ENCODE results near the gene KLF16.

Gene KLF16

DNA sequence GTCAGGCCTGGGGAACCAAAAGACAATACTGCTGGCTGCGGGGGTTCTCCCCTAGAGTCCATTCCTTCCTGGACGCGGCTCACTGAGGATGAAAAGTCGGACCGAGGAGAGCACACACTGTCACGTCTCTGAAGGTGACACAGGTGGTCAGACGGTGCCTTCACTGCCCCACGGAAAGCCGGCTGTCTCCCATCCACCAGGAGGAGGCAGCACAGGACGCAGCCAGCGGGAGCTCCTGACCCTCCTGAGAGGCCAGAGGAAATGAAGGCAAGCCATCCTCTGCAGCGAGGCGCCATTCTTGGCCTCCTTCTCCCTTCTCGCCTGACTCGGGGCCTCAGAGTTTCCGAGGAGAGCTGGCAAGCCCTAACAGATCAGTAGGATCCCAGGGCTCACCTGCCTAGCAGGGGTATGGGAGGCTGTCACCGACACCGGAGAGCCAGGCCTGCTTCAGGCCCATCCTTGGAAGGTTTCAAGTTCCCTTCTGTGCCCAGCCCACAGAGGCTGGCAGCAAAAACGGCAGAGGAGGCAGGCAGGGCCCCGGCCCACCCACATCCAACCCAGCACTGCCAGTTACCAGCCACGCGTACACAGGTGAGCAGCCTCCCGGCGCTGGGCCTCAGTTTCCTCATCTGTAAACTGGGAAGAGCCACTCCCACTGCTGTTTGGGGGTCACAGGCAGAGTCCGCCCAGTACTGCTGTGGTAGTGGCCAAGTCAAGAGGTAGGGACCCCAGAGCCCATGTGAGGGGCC lies 19.6 kb downstream of the KLF16 start:
- DNase-seq (ENCODE audit: low read depth in 2 of 2, low spot score in 1 of 2): no peak

DNA sequence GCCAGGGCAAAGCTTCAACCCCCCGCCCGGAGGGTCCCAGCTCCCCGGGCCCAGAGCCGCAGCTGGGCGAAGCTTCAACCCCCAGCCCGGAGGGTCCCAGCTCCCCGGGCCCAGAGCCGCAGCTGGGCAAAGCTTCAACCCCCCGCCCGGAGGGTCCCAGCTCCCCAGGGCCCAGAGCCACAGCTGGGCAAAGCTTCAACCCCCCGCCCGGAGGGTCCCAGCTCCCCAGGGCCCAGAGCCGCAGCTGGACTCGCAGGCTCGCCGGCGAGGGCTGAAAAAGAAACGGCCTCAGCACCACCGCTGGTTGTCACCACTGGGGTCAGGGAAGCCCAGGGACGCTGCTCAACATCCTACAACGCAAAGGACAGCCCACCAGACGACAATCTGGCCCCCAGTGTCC lies 20.3 kb downstream of the KLF16 start:
- no peak for DNase-seq (ENCODE audit: low read depth in 2 of 2, low spot score in 1 of 2)

DNA sequence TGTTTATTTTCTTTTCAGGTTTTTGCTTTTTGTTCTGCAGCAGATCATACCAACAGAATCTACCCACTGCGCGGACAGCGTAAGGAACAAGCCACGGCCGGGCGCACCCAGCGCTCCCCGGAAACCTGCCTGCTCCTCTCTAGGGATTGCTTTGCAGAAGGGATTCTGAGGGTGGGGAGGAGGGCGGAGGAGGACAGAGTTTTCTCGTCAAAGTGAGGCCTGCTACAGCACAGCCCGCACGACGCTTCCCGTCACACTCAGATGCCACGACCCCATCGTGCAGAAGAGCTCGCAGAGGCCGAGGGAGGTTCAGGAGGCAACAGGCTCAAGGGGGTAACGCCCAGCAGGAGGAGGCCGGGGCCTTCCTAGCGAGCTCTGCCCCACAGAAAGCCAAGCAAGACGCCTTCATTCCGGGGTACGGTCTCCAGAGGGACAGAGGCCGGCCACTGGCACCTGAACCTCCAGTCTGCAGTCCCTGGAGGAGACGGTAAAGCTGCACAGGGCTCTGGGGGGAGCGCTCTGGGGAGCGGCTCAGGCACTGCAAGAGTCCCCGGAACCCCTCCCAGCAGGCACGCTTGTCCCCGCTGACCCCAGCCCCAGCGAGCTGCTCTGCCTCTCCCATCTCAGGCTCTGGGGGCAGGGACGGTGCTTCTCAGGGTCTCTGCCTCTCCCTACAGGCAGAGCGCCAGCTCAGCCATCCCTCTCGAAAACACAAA lies 22.0 kb downstream of the KLF16 start:
- DNase-seq (ENCODE audit: low read depth in 2 of 2, low spot score in 1 of 2): no peak

DNA sequence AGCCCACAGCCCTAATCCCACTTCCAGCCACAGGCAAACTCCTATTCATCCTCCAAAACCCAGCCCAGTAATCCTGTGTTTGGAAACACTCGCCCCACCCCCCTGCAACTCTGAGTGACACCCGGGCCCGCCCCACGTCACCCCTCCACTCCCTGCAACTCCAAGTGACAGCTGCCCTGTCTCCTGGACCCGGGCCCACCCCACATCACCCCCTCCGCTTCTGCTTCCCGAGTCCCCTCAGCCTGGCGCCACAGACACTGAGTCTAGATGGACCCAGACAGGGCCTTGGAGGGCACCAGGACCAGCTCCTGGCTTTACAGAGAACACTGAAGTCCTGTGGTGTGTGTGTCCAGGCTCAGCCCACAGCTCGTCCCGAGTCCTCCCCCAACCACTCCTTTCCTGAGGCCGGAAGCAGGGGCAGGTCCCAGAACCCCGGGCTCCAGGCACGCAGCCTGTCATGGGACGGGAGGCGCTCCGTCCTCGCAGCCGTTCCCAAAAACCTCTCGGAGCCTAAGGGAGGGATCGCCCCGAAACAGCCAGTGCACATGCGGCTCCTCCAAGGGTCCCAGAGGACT lies 22.8 kb downstream of the KLF16 start:
- no peak for DNase-seq (ENCODE audit: low read depth in 2 of 2, low spot score in 1 of 2)

DNA sequence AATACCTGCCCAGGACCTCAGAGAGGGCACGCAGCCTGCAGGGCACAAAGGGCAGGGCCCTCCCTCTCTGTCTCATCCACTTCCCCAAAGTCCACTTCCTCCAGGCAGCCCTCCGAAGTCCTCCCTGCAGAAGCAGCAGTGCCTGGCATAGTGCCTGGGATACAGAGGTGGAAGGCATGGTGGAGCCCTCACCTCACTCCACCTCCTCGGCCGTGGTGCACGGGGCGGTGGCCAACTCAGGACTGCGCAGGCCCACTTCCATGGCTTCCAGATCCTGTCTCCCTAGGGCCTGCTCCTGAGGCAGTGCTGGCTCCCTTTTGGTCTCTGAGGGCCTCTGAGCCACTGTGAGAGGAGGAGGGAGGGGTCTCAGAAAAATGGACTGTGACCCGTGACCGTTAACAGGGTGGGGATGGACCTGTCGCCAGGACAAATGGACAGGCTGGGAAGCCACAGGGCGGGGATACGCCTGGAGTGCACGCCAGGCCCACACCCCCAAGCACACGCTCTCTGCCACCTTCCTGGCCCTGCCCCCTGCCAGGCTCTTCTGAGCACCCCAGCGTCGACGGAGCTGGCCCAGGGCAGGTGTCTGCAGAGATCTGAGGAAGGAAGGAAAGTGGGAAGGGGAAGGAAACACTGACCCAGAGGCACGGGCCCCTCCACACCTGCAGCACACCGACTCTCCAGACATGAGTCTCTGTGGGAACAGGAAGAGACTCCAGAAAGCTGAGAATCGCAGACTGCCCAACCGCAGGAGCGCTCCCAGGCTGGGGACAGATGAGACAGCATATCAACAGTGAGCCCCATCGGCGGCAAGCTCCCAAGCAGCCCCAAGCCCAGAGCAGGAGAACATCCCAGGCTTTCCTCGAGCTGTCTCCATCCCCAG lies 23.5 kb downstream of the KLF16 start:
- no peak for DNase-seq (ENCODE audit: low read depth in 2 of 2, low spot score in 1 of 2)

DNA sequence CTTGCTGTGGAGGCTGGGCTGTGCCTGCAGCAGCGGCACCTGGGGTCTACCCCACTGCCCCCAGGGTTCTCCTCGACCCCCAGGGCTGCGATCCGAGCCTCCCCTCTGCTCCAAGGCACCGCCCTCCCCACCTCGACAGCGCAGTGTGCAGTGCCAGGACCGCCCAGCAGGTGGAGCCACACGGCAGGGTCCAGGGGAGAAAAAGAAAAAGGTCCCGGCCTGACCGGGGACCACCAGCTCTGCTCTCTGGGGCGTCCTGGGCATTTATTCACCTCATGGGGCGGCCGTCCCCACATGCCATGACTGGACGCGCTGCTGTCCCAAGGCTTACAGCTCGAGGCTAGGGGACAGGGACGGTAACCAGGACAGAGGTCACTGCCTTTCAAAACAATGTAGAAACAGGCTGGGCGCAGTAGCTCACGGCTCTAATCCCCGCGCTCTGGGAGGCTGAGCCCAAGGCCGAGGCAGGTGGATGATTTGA lies 25.7 kb downstream of the KLF16 start:
- no peak for DNase-seq (ENCODE audit: low read depth in 2 of 2, low spot score in 1 of 2)

DNA sequence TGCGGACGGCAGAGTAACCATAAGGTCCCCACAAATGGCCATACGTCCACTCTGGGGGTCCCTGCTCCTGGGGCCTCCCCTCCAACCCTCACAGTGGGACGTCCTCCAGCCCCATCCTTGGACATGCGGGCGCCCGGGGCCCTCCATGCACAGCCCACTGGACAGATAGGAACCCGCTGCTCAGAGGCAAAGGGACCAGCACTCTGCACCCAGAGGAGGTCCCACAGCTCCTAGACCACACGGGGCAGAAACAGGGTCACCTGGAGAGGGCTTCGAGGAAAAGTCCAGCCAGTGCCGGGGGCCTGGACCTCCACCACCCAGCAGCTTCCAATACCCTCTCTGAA lies 26.2 kb downstream of the KLF16 start:
- DNase-seq (ENCODE audit: low read depth in 2 of 2, low spot score in 1 of 2): no peak

DNA sequence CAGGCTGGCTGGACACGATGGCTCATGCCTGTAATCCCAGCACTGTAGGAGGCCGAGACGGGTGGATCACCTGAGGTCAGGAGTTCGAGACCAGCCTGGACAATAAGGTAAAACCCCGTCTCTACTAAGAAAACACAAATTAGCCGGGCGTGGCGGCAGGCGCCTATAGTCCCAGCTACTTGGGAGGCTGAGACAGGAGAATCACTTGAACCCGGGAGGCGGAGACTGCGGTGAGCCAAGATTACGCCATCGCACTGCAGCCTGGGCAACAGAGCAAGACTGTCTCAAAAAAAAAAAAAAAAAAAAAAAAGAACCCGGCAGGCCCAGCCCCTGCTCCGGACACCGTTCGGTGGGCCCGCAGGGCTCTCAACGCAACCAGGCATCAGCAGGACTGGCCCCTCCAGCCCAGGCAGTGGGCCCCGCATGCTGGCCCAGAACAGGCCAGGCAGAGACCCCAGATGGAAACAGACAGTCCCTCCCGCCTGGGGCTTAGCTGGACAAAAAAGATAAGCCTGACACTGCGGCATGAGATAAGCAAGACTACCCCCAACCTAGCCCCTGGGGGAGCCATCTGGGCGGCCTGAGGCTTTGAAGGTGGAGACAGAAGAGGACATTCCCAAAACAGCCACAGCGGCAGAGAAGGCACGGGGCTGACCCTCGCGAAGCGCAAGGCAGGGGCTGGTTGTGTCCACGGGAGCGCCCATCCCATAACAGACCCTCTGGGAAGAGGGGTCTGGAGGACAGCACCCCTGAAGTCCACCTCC lies 26.7 kb downstream of the KLF16 start:
- DNase-seq (ENCODE audit: low read depth in 2 of 2, low spot score in 1 of 2): no peak

DNA sequence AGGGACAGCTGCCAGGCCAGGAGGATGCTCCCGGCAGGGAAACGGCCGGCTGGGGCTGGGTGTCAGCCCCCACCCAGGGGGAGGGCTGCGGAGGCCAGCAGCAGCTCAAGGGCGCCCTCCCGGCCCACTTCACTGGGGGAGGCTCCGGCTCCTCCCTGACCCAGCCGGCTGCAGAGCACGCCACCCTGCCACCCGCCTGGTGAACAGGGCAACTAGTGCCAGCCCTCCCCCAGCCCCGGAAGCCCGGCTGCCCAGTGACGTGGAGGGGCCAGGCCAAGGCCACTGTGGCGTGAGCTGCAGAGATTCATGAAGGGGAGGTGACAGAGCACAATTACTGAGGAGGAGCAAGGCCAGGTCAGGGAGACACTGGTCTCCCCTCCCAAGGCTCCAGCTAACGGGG lies 29.8 kb downstream of the KLF16 start:
- DNase-seq (ENCODE audit: low read depth in 2 of 2, low spot score in 1 of 2): no peak

DNA sequence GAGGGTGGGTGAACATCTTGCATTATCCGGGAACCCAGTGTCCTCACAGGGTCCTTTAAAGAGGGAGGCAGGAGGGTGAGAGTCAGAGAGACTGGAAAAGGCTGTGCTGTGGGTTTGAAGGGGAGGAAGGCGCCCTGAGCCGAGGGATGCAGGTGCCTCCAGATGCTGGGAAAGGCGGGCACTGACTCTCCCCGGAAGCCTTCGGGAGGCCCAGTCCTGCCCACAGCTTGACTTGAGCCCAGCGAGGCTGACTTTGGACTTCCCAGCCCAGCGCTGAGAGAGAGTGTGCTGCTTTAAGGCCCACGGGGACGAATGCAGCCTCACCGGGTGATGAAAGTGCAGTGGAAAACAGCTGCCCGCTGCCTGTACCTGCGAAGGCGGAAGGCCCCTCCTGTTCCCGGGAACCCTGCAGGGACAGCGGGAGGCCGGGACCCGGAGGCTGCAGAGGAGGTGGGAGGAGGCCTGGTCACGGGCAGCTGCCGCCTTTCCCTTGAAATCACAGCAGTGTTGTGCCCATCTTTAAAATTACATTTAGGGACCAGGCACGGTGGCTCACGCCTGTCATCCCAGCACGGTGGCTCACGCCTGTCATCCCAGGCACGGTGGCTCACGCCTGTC lies 31.2 kb downstream of the KLF16 start:
- no peak for DNase-seq (ENCODE audit: low read depth in 2 of 2, low spot score in 1 of 2)

DNA sequence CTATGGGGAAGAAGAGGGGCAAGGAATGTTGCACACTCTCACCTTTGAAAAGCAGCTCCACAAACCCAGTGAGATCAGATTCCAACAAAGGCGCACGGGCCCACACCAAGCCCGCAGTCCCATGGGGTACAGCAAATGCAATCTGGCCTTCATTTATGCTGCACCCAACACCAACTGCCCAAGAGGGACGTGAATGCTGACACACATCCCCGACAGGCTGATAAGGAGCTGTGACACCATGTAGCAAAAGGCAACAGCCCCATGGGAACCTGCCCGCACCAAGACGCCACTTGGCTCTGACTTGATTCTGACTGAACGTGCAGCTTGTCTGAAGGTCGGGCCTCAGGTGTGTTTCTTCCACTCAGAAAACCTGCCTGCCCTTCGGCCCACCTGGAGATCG lies 32.4 kb downstream of the KLF16 start:
- no peak for DNase-seq (ENCODE audit: low read depth in 2 of 2, low spot score in 1 of 2)

DNA sequence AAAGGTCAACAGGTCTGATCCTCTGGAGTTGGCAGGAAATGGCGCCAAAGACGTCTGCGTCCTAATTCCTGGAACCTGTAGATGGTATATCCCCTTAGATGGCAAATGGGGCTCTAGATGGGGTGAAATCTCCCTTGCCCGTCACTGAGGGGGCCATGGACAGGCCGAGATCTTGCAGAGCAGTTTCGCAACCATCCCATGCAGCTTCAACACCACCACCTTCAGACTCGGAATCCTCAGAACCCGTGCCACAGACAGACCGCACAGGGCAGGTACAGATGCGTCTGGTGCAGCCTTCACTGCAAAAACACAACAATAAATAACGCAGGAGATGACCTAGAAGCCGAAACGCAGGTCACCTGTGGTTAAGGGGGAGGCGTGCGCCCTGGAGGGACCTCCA lies 32.8 kb downstream of the KLF16 start:
- no peak for DNase-seq (ENCODE audit: low read depth in 2 of 2, low spot score in 1 of 2)

DNA sequence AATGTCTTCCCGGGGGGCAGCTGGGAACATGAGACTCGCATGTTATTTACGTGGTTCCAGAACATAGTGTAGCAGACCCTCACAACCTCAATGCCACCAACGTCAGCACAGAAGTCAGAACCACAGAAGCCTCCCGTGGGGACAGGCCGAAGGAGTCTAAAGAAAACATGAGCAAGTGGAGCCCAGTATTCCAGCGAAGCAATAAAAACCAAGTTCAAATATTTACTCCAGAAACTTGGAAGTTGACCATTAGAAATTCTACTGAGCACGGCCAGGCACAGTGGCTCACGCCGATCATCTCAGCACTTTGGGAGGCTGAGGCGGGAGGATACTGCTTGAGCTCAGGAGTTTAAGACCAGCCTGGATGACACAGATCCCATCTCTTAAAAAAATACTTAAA lies 33.4 kb downstream of the KLF16 start:
- DNase-seq (ENCODE audit: low read depth in 2 of 2, low spot score in 1 of 2): no peak

DNA sequence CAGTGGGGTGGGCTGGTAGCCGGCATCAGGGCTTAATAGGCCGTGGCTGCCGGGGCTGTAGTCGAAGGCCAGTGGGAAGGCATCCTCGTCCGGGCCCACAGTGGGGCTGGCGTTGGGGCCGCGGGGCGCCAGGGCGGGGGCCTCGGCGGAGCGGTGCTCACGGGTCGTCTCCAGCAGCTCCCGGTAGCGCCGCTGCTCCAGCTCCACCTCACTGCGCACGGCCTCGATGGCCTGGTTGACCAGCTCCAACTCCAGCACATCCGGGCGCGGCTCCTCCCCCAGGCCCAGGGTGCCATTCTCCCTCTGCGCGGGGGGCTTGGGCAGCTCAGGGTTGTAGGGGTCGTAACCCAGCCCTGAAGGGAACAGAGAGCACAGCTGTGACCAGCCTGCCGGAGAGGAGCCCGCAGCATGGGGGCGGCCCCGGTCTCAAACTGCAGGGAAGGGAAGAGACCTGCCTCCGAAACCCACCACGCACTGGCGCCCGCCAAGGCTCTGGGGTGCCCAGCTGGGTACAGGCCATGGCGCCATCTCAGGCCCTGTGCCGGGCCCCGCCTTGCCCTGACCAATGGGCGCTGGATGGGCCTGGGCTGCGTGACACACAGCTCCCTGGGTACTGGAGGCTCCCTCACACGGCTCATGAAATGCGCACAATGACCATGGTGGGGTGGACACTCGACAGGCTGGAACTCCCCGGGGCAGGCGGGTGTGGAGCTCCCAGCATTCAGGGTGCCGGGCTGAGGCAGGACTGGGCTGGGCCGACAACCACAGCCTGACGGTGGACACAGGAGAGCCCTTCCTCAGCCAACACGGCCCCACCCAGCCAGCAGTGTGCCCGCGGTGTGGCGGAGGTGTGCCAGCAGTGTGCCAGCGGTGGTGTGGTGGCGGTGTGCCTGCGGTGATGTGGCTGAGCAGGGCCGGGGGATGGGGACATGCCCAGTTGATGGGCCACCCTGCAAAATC lies 34.8 kb downstream of the KLF16 start:
- DNase-seq (ENCODE audit: low read depth in 2 of 2, low spot score in 1 of 2): no peak

DNA sequence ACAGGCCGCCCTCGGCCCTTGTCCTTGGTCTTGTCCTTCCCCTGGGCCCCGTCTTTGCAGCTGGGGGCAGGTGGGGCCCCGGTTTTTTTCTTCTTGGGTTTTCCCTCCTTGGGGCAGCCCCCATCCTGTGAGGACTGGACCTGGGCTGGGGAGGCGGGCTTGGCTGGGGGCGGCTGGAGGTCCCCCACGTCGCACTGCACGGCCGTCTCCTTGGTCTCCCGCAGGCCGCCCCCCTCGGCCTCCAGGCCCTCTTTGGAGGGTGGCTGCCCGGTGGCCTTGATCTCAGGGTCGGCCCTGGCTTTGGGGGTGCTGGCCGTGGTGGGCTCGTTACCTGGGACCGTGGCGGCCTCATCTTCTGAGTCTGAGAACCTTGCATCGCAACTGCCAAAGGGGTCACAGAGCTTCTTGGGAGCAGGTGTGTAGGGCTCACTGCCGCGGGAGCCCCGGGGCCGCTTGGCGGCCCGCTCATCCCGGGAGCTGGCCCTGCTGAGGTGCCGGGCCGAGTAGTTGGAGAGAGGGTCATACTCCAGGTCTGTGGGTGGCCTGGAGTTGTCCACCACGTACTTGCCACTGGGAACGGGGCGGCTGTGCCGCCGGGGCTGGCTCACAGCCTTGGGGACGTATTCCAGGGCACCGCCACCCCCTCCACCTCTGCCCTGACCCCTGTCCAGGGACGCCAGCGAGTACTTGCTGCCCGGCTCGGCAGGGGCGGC lies 35.7 kb downstream of the KLF16 start:
- DNase-seq (ENCODE audit: low read depth in 2 of 2, low spot score in 1 of 2): no peak

DNA sequence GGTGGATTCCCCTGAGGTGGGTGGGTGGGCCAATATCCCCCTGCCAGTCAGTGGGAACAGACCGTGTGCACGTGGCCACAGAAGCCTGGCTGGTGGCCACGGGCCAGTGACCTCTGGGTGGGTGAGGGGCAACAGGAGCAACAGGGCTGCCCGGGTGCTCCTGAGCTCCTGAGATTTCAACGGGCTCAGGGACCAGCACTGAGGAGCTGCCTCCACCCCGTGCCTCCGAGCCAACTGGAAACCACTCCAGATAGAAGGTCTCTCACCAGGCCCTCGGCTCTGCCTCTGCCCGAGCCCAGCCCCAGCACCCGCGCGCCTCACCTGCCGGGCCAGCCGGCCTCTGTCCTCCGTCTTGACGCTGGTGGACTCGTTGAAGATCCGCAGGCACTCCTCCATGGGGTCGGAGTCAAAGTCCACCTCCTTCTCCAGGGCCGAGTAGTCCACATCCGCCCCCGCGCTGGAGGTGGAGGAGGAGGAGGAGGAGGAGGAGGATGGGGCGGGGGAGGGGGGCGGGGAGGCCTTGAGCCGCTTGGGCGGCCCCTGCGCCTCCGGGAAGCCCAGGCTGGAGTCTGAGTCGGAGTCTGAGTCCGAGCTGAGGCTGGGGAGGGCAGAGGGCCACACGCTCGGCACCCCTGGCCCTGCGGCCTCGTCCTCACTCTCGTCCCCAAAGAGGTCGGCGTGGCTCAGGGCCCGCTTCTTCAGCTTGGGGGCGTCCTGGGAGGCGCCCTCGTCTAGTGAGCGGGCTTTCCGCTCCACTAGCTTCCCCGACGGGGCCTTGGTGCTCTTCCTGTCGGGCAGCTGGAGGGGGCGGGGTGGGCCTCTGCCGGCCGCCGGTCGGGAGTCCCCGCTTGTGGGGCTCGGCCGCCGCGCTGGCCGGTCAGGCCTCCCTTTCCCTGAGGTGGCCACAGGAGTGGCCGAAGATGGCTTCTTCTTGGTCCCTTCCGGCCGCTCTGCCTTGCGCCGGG lies 36.5 kb downstream of the KLF16 start:
- DNase-seq (ENCODE audit: low read depth in 2 of 2, low spot score in 1 of 2): no peak

DNA sequence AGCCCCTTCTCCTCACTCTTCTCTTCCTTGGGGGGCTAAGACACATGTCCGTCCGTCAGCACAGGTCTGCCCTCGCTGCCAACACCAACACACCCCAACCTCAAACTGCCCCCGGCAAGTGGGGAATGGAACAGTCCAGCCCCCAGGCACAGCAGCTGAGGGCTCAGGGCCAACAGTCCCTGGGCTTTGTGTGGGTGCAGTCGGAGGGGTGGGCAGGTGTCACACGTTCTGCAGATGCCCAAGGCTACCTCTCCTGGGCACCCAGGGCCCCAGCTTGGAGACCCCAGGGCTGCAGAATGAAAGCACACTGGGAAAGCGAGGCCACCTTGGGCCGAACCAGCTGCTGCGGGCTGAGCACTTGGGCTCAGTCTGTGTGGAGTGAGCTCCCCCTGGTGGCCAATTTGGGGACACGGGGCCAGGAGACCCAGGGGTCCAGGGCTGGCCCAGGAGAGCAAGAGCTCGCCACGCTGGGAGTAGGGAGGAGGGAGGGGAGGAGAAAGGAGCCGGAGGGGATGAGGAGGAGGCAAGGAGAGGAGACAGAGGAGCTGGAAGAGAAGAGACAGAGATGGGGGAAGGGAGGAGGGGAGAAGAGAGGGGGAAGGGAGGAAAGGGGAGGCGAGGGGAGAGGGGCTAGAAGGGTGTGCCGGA lies 37.3 kb downstream of the KLF16 start:
- DNase-seq (ENCODE audit: low read depth in 2 of 2, low spot score in 1 of 2): peak; percentile 64 to 65
